HG03342 (cell line): ENCODE results near the gene VSNL1.
A peak's percentile ranks its signal among the peaks of the same experiment; 100 is the strongest.

Source experiments
- ATAC-seq: cut with Tn5 transposase; IDR thresholded peaks from one replicate; pipeline ENCODE4 v1.9.1; 2021; ENCODE audit warnings: mild to moderate bottlenecking, moderate library complexity; ENCODE audit not compliant: unreplicated experiment

VSNL1 gene

DNA sequence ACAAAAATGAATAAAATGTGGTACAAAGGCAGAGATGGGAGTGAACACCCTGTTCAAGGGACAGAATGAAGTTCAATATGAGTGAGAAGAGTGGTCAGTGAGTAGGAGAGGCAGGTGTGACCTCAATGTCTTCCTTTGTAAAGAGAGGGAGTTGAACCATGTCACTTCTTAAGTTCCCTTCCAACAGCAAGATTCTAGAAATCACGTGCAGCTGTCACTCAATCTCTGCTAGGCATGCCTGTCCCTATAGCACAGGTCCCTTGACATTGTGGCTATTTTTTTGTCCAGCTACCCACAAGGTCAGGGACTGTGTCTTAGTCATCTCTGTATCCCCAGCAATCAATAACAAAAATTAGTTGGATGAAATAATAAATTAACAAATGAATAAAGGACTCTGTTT lies 66.9 kb downstream of the VSNL1 start:
- no peak for ATAC-seq

DNA sequence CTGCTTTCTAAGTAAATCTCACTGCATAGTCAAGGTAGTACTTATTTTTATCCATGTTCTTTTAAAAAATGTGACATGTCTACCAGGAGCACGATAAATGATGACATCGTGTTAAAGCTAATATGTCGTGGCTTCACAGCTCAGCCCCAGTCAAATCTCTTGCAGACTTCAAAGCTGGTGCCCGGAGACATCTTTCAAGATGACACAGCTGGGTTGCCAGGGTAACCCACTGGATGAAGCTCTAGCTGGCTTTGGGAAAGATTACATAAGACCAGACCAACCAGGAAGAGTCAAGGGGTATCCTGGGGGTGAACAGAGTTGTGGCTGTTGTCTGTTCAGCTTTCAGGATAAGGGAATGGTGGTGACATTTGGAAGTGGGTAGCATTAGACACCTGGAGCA lies 67.8 kb downstream of the VSNL1 start:
- no peak for ATAC-seq

DNA sequence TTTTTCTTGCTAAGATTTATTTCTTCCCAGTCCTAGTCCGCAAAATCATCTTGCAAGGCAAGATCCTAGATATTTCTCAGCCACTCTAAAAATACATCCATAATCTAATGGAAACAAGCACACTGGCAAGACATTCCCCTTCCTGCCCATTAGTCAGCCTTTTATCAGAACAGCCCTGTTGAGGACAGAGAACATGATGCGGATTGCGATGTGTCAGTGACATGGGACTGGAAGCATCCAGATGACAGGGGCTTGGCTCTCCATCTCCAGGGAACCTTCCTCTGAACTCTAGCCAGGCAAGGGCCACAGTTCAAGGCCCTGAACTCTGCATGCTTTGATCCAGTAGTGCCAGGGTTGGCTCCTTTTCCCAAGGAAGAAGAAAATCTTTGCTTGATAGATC lies 70.0 kb downstream of the VSNL1 start:
- no peak for ATAC-seq

DNA sequence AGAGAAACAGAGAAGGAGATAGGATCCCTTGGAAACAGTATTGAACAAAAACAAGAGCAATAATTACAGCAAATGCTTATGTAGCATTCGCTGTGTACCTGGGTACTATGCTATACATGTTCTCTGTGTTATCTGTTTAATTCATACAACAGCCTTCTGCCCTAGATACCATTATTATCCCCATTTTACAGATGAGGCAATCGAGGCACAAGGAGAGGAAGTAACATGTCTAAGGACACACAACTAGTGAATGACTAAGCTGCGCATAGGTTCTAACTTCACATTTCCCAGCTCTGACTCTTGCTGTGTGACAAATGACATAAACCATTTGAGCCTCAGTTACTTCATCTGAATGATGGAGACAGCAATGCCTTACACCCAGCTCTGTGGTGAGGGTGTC lies 70.5 kb downstream of the VSNL1 start:
- no peak for ATAC-seq

DNA sequence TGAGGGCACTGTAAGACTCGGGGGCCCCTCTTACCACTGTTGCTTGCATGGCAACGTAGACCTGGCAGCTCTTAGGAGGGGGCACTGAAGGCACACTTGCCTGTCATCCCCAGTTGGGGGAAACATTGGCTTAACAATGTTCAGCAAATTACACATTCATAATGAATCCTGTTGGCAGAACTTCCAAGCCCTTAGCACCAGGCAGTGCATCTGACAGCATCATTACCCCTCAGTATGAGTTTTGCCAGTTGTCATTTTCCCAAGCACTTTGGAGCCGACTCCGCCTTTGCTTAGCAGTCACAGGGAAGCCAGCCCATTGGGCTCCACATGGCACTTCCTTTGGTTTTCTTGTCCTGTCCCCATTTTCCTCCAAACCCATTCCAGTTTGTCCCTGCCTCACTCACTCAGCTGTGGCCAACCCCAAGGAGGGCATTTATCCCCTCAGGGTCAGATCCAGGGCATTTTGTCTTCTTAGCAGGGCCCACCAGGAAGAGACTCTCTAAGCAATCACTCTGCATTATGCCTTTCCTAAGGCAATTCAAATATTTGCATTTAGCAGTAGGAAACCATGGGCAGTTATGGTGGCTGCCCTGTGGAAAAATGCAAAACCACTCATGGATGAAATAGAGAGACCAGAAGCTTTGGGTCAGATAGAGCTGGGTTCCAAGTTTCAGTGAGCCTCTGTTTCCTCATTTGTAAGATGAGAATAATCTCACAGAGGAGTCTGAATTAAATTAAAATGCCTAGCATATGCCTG lies 73.9 kb downstream of the VSNL1 start:
- ATAC-seq: no peak

DNA sequence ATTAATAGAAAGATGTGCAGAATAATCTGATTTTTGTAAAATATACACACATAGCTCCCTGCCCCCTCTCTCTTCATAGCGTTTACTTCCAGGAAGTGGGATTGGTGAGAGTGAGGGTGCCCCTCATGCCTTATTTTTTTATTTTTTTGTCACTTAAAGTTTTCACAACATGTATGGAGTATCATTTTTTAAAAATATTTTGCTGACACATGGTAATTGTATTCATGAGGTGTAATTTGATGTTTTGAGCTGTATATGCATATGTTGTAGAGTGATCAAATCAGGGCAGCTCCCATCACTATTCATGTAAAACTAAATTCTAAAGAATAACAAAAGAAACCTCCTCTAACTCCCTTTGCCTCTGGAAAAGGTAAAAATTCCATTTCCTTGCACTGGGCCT lies 74.7 kb downstream of the VSNL1 start:
- ATAC-seq: no peak

DNA sequence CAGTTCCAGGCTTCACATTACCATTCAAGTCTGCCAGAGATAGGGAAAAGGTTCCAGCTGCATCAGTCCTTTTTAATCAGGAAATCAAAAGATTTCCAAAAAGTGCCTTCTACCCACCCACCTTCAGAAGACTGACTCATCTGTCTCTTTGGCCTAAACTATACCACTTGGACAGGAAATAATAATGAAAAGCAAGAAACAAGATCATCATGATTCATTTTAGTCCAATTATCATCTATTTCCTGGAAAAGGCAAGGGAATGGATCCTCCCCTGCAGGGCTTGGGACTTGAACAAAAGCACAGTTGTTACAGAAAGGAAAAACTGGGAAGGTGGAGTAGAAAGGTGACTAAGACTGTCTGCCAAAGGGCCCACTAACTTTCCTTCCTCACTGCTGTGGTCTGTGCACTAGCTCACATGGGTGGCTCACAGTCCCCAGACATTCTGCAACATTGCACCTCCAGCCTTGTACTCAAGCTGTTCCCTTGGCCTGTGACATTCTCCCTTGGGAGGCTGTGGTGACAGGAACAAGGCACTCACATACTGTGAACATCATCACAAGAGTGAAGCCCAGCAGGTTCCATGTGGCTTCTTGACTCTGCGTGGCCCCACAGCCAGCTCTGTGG lies 75.3 kb downstream of the VSNL1 start:
- ATAC-seq: no peak

DNA sequence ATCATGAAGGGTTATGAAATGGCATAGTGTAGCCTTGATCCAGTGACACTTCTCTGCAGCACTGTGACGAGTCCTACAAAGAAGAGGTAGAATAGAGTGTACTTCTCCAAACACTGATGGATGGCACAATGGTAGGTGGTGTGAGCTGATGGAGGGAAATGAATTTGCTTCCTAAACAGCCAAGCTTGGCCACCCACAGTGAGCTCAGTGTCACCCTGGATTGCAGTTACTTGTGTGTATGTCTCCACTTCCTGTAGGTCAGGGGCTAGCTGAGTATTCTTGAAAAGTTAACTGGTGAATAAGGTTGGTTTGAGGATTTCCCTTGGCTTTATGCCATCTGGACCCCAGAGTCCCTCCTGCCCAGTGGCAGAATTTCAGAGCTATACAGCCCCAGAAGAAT lies 75.9 kb downstream of the VSNL1 start:
- no peak for ATAC-seq

DNA sequence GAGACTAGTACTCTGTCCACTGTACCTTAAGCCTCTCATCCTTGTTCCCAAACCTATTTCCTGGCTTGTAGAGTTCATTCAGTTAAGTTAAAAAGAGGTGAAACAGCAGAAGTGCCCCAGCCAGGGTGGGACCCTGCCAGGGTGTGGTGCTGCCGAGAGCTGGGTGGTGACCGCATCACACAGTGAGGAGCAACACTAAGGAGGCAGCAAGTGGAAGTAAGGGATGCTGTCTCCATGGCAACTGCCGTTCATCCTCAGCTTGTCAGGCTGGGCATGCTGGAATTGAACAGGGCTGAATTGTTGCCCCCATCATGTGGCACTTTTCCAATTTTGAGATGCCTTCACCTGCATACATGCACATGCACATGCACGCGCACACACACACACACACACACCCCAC lies 77.0 kb downstream of the VSNL1 start:
- no peak for ATAC-seq

DNA sequence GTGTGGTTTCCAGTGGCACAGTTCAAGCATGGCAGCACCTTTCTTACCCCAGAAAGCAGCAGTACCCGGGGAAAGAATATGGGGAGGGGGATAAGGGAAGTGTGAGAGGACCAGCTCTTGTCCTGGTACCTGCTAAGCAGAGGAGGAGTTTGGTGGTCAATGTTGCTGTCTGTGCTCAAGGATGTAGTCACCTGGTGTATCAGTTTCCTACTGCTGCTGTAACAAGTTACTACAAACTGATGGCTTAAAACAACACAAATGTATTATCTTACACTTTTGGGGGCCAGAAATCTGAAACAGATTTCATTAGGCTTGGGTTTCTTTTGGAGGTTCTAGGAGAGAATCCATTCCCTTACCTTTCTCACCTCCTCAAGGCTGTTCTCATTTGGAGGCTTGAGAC lies 77.5 kb downstream of the VSNL1 start:
- ATAC-seq: no peak

DNA sequence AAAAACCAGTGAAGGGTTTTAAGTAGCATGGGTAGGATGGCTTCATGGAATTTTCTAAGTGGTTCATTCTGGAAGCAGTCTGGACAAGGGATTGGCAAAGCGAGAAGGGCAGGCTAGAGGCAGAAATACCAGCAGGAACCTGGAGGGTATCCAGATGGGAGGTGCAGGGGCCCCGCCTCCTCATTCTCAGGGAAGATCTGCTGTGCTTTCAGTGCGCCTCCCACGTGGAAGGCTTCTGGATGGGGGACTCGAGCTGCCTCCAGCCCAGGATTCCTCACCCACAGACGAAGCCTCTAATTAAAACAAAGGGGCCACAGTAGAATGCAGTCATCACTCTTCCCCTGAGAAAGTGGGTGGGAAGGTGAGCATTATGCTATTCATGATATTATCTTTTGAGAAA lies 79.8 kb downstream of the VSNL1 start:
- no peak for ATAC-seq

DNA sequence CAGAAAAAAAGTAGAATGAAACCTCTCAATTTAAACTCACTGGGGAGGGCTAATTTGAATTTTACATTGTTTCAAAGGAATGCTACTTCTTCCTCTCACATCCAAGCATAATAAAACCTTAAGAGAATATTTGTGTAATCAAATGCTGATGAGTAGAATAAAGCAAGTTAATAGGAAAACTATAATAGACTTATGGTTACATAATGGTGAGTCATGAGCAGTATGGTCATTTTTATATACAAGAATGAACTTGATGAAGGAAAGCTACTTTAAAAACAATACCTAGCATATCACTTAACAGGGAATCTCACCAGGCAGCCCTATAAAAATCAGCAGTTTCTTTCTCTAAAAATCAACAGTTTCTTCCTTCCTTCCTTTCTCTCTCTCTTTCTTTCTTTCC lies 80.3 kb downstream of the VSNL1 start:
- ATAC-seq: no peak

DNA sequence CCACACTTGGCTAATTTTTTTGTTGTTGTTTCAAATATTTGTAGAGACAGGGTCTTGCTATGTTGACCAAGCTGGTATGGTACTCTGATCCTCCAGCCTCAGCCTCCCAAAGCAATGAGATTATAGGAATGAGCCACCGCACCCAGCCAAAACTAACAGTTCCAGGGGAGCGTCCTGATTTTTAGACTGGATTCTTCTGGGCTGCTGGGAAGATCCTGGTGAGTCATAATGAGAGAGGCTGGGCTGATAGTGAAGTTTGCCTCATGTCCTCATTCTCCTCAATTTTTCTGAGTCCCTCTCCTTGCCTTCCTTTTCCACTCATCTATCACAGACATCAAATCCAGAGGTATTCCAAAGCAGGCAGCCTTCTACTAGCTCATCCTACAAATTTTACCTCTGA lies 81.3 kb downstream of the VSNL1 start:
- ATAC-seq: no peak

DNA sequence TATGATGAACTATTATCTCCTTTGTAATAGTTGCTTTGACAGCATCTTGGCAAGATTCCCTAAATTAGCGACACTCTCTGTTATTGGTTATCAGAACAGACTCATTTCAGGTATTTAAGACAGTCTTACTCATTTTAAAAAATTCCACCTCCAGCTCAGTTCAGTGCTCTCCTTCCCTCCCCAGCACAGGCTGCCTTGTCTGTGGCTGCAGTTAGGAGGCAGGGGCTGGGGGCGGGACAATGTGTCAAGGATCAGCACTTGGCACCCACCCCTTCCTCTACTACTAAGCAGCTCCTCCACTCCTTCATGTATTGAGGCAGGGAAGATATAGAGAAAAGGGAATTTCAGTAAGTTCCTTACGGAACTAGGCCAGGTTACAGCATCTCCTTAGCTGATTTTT lies 85.0 kb downstream of the VSNL1 start:
- ATAC-seq: no peak

DNA sequence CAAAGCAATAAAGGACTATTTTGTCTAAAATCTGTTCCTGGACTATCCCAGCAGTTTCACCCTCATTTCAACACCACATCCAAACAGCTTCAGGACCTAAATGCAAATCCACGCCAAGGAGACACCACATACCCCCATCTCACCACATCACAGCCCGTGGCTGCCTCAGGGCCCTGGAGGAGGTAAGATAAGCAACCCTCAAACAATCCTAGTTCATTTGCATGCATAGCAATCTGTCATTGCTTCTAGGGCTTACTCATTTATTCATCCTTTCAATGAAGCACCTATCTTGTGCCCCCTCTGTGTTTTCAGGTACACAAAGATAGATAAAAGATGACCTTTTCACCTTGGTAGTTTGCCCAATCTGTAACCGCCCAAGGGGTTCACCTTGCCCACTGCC lies 86.5 kb downstream of the VSNL1 start:
- ATAC-seq: no peak

DNA sequence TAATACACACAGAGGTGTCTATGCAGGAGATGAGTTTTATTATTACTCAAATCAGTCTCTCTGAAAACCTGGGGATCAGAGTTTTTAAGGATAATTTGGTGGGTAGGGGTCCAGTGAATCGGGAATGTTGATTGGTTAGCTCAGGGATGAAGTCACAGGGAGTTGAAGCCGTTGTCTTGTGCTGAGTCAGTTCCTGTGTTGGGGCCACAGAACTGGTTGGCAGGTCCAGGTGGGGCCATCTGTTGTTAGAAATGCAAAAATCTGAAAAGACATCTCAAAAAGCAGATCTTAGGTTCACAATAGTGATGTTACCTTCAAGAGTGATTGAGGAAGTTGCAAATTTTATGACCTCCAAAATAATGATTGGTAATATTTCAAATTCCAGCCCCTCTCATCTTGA lies 86.9 kb downstream of the VSNL1 start:
- no peak for ATAC-seq

DNA sequence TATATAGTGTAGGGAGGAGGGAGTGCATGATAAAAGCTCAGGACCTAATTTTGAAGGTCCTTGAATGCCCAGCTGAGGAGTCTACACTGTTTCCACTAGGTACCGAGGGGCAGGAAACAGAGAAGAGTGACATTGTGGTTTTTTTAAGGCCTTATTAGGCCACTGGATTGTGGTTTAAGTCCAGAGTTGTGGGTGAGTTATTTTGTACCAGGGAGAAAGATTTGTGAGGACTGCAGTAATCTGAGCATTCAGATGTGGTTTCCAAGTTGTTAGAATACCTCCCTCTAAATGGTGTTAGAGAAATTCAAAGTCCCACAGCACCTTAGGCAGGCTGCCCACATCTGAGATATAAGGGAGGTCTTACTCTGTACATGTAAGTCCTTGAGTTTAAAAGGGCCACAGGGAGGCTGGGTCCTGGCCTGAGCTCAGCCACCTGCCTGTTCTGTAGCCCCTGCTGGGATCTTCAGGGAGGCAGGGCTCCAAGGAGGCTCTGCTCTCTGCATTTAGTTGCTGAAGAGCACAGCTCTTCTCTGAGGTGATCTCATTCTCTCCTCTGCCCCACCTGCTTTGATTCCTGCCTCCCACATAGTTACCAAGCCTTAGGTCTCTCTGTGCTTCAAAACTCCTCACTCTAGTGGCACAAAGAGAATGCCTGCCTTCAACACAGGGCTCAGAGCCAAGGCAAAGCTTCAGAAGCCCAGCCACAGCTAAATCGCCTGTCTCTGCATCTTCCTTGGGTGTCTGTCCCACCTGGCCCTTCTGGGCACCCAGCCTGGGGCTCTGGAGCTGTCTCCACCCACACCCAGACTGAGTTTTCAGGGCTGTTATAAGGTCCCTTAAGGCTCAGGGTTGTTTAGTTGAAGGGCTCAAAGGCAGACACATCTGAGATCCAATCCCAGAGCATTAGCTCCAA lies 88.1 kb downstream of the VSNL1 start:
- peak; percentile 43 for ATAC-seq

DNA sequence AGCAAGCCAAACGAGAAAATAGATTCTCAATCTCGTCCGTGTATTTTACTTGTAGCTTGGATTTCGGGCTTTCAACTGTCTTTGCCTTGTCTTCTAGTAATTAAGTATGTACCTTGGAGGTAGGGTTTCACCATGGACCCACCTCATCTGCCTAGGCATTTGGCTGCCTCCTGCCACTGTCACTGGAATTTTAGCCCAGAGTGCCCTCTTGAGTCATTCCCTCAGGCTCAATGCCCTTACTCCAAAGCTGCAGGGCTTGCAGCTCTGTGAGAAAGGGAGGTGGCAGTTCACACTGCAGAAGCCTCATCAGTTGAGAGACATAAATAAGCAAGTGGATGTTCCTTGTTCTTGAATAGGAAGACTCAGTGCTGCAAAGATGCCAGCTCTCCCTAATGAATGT lies 89.6 kb downstream of the VSNL1 start:
- no peak for ATAC-seq

DNA sequence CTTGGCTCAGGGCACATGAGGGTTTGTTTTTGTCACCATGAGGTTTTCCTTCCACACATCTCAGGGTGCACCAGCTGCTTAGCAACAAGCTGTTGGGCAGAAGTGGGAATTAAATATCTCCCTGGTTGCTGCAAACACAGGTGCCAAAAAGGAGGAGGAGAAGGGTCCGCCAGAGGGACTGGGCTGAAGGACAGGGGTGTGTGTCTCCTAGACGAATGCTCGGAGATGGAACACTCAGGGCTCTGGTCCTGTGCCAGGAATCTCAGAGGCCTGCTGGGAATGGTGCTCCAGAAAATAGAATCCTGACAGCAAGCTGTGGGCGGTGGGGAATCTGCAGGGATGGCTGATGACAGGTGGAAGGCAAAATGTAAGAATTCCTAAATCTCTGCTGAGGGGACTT lies 94.5 kb downstream of the VSNL1 start:
- no peak for ATAC-seq

DNA sequence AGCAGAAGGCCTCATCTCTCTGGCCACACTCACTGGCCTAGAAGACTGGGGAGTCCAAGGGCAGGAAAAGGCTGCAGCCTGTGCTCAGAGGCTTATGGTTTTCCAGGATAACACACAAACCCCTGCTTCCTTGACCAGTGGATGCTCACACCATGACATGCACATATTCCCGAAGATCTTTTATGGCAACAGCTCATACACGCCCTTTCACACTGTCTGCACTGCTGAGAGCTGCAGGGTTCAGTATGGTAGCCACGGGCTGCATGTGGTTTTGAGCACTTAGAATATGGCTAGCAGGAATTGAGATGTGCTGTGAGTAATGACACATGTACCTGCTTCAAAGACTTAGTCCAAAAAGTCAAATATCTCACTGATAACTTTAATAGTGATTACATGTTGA lies 95.8 kb downstream of the VSNL1 start:
- no peak for ATAC-seq

DNA sequence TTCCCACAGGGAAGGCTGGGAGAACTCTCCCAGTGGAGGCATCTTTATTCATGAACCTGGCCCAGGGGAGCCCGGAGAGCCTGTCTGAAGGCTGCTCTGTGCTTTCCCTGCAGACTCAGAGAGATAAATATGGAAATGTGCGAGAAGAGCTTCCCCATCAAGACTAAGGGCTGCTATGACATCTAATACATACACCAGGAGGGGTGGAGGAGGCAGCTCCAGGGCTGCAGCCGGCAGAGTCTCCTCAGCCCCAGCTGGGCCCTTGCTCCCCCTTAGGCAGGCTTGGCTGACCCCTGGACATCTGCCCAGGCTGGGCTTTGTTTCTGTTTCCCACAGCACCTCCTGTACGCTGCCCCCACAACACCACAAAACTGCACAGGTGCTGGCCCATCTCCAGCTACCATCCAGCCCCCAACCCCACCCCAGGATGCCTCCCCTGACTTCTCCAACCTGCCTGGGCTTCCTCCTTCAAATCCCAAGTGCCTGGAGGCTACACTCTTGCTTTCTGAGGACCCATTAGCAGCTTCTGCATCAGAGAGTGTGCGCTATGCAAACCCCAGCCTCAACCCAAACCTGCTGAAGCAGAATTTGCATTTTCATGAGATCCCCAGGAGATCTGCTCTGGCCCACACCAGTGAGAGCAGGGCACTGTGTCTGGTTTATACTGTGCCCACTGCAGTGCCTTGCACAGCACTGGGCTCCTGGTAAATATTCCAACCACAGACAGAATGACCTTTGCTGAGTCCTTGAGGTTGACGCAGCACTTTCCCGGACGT lies 96.8 kb downstream of the VSNL1 start:
- no peak for ATAC-seq
